Hepatocyte (in vitro differentiated cells): Measurements from ENCODE around the gene TMEM222. TPM values are rescaled to one million over a fixed set of nuclear protein-coding genes. Genes with fewer than 3 reads are reported as not detected.

Experiments used
- DNase-seq: peaks from one replicate; pipeline ENCODE4 v3.0.0-alpha.2; 2016; ENCODE audit warnings: low spot score
- H2AFZ ChIP-seq: fragments of 200-600 bp; sonication (generic); 2 replicates; pipeline ENCODE4 v1.6.0; 2016; ENCODE audit warnings: antibody characterized with exemption, mild to moderate bottlenecking
- H3K27ac ChIP-seq: fragments of 200-600 bp; sonication (generic); 2 replicates; pipeline ENCODE4 v1.5.1; 2016; ENCODE audit warnings: mild to moderate bottlenecking
- H3K27me3 ChIP-seq: fragments of 200-600 bp; sonication (generic); 2 replicates; pipeline ENCODE4 v1.6.1; 2016
- H3K36me3 ChIP-seq: fragments of 200-600 bp; sonication (generic); replicated peaks from 2 replicates; pipeline ENCODE4 v1.5.1; 2016; ENCODE audit warnings: low read depth; ENCODE audit not compliant: insufficient read depth
- H3K4me1 ChIP-seq: fragments of 200-600 bp; sonication (generic); 2 replicates; pipeline ENCODE4 v1.5.1; 2016; ENCODE audit warnings: mild to moderate bottlenecking, moderate library complexity; ENCODE audit not compliant: insufficient read depth
- H3K4me2 ChIP-seq: fragments of 200-600 bp; sonication (generic); 2 replicates; pipeline ENCODE4 v1.6.0; 2016
- H3K4me3 ChIP-seq: fragments of 200-600 bp; sonication (generic); 2 replicates; pipeline ENCODE4 v1.5.1; 2016; ENCODE audit warnings: mild to moderate bottlenecking
- H3K79me2 ChIP-seq: fragments of 200-600 bp; sonication (generic); 2 replicates; pipeline ENCODE4 v1.6.0; 2017; ENCODE audit warnings: mild to moderate bottlenecking
- H3K9me2 ChIP-seq: fragments of 200-600 bp; sonication (generic); replicated peaks from 2 replicates; pipeline ENCODE4 v1.6.0; 2017; ENCODE audit warnings: mild to moderate bottlenecking; ENCODE audit not compliant: insufficient read depth
- H3K9me3 ChIP-seq: fragments of 200-600 bp; sonication (generic); 2 replicates; pipeline ENCODE4 v1.5.1; 2016; ENCODE audit warnings: low read depth, mild to moderate bottlenecking
- H4K20me1 ChIP-seq: fragments of 200-600 bp; sonication (generic); 2 replicates; pipeline ENCODE4 v1.6.0; 2016; ENCODE audit warnings: mild to moderate bottlenecking; ENCODE audit not compliant: insufficient read depth, poor library complexity, severe bottlenecking
- EZH2 ChIP-seq: fragments of 200-600 bp; sonication (generic); IDR thresholded peaks from 2 replicates; pipeline ENCODE4 v1.6.1; 2016; ENCODE audit warnings: antibody characterized with exemption, mild to moderate bottlenecking, borderline replicate concordance
- EZH2phosphoT487 ChIP-seq: fragments of 200-600 bp; sonication (generic); IDR thresholded peaks from one replicate; pipeline ENCODE4 v1.6.1; 2018; ENCODE audit warnings: antibody characterized with exemption, mild to moderate bottlenecking, low read depth, moderate library complexity; ENCODE audit not compliant: unreplicated experiment, severe bottlenecking
- WGBS: methylation state at CpG from one replicate; pipeline ENCODE4 v1.1.6; 2016; ENCODE audit warnings: low lambda C conversion rate; ENCODE audit errors: missing lambda C conversion rate; 5-methylcytosine and 5-hydroxymethylcytosine counted together
- polyA plus RNA-seq: library from polyadenylated mRNA; unstranded; fragments of >200 nt; fragmentation: Nextera tagmentation; extraction: Ambion mirVana; gene quantifications from 2 replicates; pipeline ENCODE4 v1.2.1, GENCODE V29; 2016
- total RNA-seq: library from RNA; depleted of rRNA; stranded (reverse); fragments of >200 nt; gene quantifications from 2 replicates; pipeline ENCODE4 v1.2.3, GENCODE V29; 2014
- TF ChIP-seq, protein P1 (sequence below): fragments of 200-600 bp; sonication (generic); IDR thresholded peaks from 2 replicates; pipeline ENCODE4 v1.5.1; 2016; ENCODE audit warnings: antibody characterized with exemption, mild to moderate bottlenecking; ENCODE audit not compliant: poor library complexity

The TMEM222 gene
- total and polyA plus RNA-seq, 2 experiments from 2014 or later = 29.7 to 55.3 TPM

DNA sequence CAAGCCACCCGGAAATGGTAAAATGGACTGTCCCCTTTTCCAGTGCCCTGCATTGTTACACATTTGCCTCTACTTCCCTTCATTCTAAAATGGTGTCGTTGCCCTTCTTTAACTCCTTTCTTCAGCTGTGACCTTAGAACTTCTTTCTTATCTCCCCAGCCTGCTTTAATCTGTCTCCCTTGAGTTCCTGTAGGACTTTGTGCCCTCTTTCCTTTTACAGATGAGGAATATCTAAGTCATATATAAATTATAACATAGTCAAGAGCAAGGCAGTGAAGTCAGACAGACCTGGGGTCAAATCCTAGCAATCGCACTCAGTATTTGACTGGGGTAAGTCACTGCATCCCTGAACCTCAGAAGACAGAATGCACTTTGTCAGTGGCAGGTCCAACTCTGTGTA is 31.4 kb upstream of the TMEM222 start:
- Histone ChIP-seq H3K4me3 (no peak overlapping the region), H3K27me3 (no peaks in the 10 kb centered on the region), H3K4me1 (peaks cover 6% of the 10 kb centered on the region), H3K27ac (peak overlapping the region; percentile 48), H3K9me2 (no peaks in the 10 kb centered on the region), H3K9me3 (no peaks in the 10 kb centered on the region), H4K20me1 (no peaks in the 10 kb centered on the region), H3K4me2 (no peak overlapping the region), H2AFZ (no peak overlapping the region), H3K36me3 (no peaks in the 10 kb centered on the region), H3K79me2 (no peaks in the 10 kb centered on the region)
- 84% methylated on average over 3 of the region's 3 CpGs for WGBS
- DNase-seq = no peak
- TF ChIP-seq, protein P1, sequence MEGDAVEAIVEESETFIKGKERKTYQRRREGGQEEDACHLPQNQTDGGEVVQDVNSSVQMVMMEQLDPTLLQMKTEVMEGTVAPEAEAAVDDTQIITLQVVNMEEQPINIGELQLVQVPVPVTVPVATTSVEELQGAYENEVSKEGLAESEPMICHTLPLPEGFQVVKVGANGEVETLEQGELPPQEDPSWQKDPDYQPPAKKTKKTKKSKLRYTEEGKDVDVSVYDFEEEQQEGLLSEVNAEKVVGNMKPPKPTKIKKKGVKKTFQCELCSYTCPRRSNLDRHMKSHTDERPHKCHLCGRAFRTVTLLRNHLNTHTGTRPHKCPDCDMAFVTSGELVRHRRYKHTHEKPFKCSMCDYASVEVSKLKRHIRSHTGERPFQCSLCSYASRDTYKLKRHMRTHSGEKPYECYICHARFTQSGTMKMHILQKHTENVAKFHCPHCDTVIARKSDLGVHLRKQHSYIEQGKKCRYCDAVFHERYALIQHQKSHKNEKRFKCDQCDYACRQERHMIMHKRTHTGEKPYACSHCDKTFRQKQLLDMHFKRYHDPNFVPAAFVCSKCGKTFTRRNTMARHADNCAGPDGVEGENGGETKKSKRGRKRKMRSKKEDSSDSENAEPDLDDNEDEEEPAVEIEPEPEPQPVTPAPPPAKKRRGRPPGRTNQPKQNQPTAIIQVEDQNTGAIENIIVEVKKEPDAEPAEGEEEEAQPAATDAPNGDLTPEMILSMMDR = no peak
- TF ChIP-seq EZH2 = no peak
- no peak for TF ChIP-seq EZH2phosphoT487

DNA sequence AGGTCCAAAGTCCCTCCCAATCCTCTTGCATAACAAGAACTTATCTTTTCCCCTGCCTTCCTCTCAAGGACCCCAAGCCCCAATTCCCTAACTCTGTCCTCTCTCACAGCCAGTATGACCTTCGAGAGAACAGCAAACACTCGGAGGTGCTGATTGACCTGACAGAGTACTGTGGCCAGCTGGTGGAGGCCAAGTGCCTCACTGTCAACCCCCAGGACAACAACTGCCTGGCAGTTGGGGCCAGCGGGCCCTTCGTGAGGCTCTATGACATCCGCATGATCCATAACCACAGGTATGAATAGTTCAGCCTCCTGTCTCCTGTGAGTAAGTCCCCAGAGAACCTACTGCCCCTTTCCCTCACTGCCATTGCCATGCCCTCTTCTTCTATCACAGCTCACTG is 29.9 kb upstream of the TMEM222 start:
- Histone ChIP-seq H4K20me1 (no peaks in the 10 kb centered on the region), H3K36me3 (no peaks in the 10 kb centered on the region), H3K9me3 (no peaks in the 10 kb centered on the region), H3K4me1 (peaks cover 8% of the 10 kb centered on the region), H3K27me3 (no peaks in the 10 kb centered on the region), H3K9me2 (no peaks in the 10 kb centered on the region), H3K27ac (peak overlapping the region; percentile 37), H2AFZ (no peak overlapping the region), H3K79me2 (no peaks in the 10 kb centered on the region), H3K4me2 (no peak overlapping the region), H3K4me3 (no peak overlapping the region)
- peak; percentile 20 for DNase-seq
- no peak for TF ChIP-seq EZH2
- TF ChIP-seq EZH2phosphoT487 = no peak
- TF ChIP-seq, protein P1 = no peak
- 92% methylated on average over 5 of the region's 5 CpGs for WGBS

DNA sequence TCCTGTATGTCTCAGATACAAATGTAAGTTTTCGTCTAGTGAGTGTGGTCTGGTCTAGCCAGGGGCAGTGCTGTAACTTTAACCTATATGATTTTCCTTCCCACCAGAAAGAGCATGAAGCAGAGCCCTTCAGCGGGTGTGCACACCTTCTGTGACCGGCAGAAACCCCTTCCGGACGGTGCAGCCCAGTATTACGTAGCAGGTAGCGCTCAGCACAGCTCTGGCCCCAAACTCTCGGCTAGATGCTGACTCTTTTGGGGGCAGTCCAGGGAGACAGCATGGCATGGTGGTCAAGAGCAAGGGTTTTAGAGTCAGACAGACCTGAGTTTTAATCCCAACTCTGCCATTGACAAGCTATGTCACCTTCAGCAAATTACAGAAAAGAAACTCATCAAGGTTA is 28.0 kb upstream of the TMEM222 start:
- H3K27me3 ChIP-seq = no peaks in the 10 kb centered on the region
- H3K9me2 ChIP-seq = no peaks in the 10 kb centered on the region
- H3K36me3 ChIP-seq = no peaks in the 10 kb centered on the region
- H3K4me3 ChIP-seq = no peak overlapping the region
- H3K79me2 ChIP-seq = no peaks in the 10 kb centered on the region
- TF ChIP-seq EZH2phosphoT487 (no peak), EZH2 (no peak)
- TF ChIP-seq, protein P1 = no peak
- H2AFZ ChIP-seq = no peak overlapping the region
- DNase-seq = no peak
- H3K27ac ChIP-seq = no peak overlapping the region
- H3K4me1 ChIP-seq = peaks cover 18% of the 10 kb centered on the region
- H3K9me3 ChIP-seq = no peaks in the 10 kb centered on the region
- H3K4me2 ChIP-seq = no peak overlapping the region
- WGBS = 95% methylated on average over 8 of the region's 8 CpGs
- no peaks in the 10 kb centered on the region for H4K20me1 ChIP-seq
